Osteoblast (primary cell): ENCODE results near the gene WDR75. TPM values are rescaled to one million over a fixed set of nuclear protein-coding genes. Genes with fewer than 3 reads are reported as not detected.

ENCODE experiments used
- DNase-seq: peaks from one replicate; pipeline ENCODE4 v3.0.0; 2011; ENCODE audit warnings: low spot score, mixed read lengths; ENCODE audit not compliant: insufficient read length; ENCODE audit errors: missing footprints
- H2AFZ ChIP-seq: 2 replicates; pipeline ENCODE4 v1.6.0; 2011; ENCODE audit warnings: mild to moderate bottlenecking, low read length
- H3K27ac ChIP-seq: 2 replicates; pipeline ENCODE4 v1.5.1; 2011; ENCODE audit warnings: mild to moderate bottlenecking, low read depth, low read length, moderate library complexity
- H3K27me3 ChIP-seq: 2 replicates; pipeline ENCODE4 v1.6.0; 2012; ENCODE audit warnings: mild to moderate bottlenecking, control low read depth, inconsistent platforms, low read length, moderate library complexity; ENCODE audit not compliant: insufficient read depth
- H3K36me3 ChIP-seq: 2 replicates; pipeline ENCODE4 v1.5.1; 2011; ENCODE audit warnings: mild to moderate bottlenecking, low read length, control low read depth, moderate library complexity; ENCODE audit not compliant: insufficient read depth
- H3K4me1 ChIP-seq: 2 replicates; pipeline ENCODE4 v1.5.1; 2011; ENCODE audit warnings: mild to moderate bottlenecking, low read length, control low read depth, moderate library complexity; ENCODE audit not compliant: insufficient read depth
- H3K4me2 ChIP-seq: 2 replicates; pipeline ENCODE4 v1.6.0; 2011; ENCODE audit warnings: mild to moderate bottlenecking, low read length; ENCODE audit not compliant: insufficient read depth
- H3K4me3 ChIP-seq: fragments of 200-600 bp; sonication (generic); 3 replicates; pipeline ENCODE4 v1.5.1; 2012; ENCODE audit warnings: mild to moderate bottlenecking, low read length, inconsistent platforms; ENCODE audit not compliant: insufficient read depth
- H3K79me2 ChIP-seq: 2 replicates; pipeline ENCODE4 v1.6.0; 2012; ENCODE audit warnings: mild to moderate bottlenecking, low read length, control low read depth, inconsistent platforms; ENCODE audit not compliant: insufficient read depth
- H3K9me3 ChIP-seq: 2 replicates; pipeline ENCODE4 v1.5.1; 2011; ENCODE audit warnings: low read depth, low read length, control low read depth
- H4K20me1 ChIP-seq: 2 replicates; pipeline ENCODE4 v1.6.0; 2012; ENCODE audit warnings: mild to moderate bottlenecking, low read length, control low read depth; ENCODE audit not compliant: insufficient read depth
- CTCF ChIP-seq: IDR thresholded peaks from 2 replicates; pipeline ENCODE4 v1.5.1; 2011; ENCODE audit warnings: mild to moderate bottlenecking, low read depth, low read length, moderate library complexity; ENCODE audit errors: extremely low read depth
- total RNA-seq: library from RNA; depleted of rRNA; stranded (reverse); fragments of >200 nt; gene quantifications from 2 replicates; pipeline ENCODE4 v1.2.3, GENCODE V29; 2012

The WDR75 gene
- 36.2 and 37.7 TPM in 2 replicates for total RNA-seq

GRCh38 chr2:189440947-189441708, at the start of gene WDR75:
TSS of gene WDR75 (plus strand) at chr2:189441474. CDS start at chr2:189441493, 19 bp downstream.
- Histone ChIP-seq H3K4me3 (peak within 1 kb of the TSS; percentile 80), H3K27ac (peak within 1 kb of the TSS; percentile 89), H2AFZ (peak within 1 kb of the TSS; percentile 95), H3K4me1 (peaks cover 19% of the 10 kb centered on the region), H3K36me3 (peaks cover 11% of the 10 kb centered on the region), H3K4me2 (peak within 1 kb of the TSS; percentile 93), H4K20me1 (peaks cover 13% of the 10 kb centered on the region), H3K79me2 (peaks cover 49% of the 10 kb centered on the region), H3K9me3 (no peaks in the 10 kb centered on the region), H3K27me3 (no peaks in the 10 kb centered on the region)
- no peak for TF ChIP-seq CTCF
- DNase-seq: peak; percentile 89

GRCh38 chr2:189393440-189394111, 47.7 kb upstream of the WDR75 start:
- Histone ChIP-seq H2AFZ (peak overlapping the region; percentile 28), H3K4me3 (peak overlapping the region; percentile 20), H3K4me2 (peak overlapping the region; percentile 74), H4K20me1 (no peaks in the 10 kb centered on the region), H3K9me3 (no peaks in the 10 kb centered on the region), H3K79me2 (no peaks in the 10 kb centered on the region), H3K36me3 (no peaks in the 10 kb centered on the region), H3K27ac (peak overlapping the region; percentile 80), H3K27me3 (no peaks in the 10 kb centered on the region), H3K4me1 (peaks cover 23% of the 10 kb centered on the region)
- DNase-seq: peak; percentile 60
- no peak for TF ChIP-seq CTCF

GRCh38 chr2:189394525-189394924, 46.7 kb upstream of the WDR75 start:
- Histone ChIP-seq H3K36me3 (no peaks in the 10 kb centered on the region), H3K4me1 (peaks cover 23% of the 10 kb centered on the region), H3K27ac (peak overlapping the region; percentile 80), H3K9me3 (no peaks in the 10 kb centered on the region), H4K20me1 (no peaks in the 10 kb centered on the region), H3K27me3 (no peaks in the 10 kb centered on the region), H3K4me2 (no peak overlapping the region), H2AFZ (no peak overlapping the region), H3K4me3 (no peak overlapping the region), H3K79me2 (no peaks in the 10 kb centered on the region)
- TF ChIP-seq CTCF: no peak
- DNase-seq: no peak

- Histone ChIP-seq H3K4me1 (peaks cover 14% of the 10 kb centered on the region), H2AFZ (no peak overlapping the region), H3K36me3 (no peaks in the 10 kb centered on the region), H3K4me2 (no peak overlapping the region), H3K4me3 (no peak overlapping the region), H3K79me2 (no peaks in the 10 kb centered on the region), H3K9me3 (no peaks in the 10 kb centered on the region), H3K27ac (peak overlapping the region; percentile 50), H3K27me3 (no peaks in the 10 kb centered on the region), H4K20me1 (no peaks in the 10 kb centered on the region)
- no peak for TF ChIP-seq CTCF
- DNase-seq: no peak
These were observed 38.3 kb upstream of the WDR75 start for GRCh38 chr2:189402932-189403331.
